Cardiac atrium fibroblast (primary cell): ENCODE data around the gene EXOC8. TPM values are rescaled to one million over a fixed set of nuclear protein-coding genes. Genes with fewer than 3 reads are reported as not detected.

Source experiments
- total RNA-seq: library from RNA; depleted of rRNA; stranded (reverse); fragments of >200 nt; gene quantifications from 2 replicates; pipeline ENCODE4 v1.2.3, GENCODE V29; 2015

EXOC8 gene
- total RNA-seq = 7.0 and 11.0 TPM in 2 replicates

DNA sequence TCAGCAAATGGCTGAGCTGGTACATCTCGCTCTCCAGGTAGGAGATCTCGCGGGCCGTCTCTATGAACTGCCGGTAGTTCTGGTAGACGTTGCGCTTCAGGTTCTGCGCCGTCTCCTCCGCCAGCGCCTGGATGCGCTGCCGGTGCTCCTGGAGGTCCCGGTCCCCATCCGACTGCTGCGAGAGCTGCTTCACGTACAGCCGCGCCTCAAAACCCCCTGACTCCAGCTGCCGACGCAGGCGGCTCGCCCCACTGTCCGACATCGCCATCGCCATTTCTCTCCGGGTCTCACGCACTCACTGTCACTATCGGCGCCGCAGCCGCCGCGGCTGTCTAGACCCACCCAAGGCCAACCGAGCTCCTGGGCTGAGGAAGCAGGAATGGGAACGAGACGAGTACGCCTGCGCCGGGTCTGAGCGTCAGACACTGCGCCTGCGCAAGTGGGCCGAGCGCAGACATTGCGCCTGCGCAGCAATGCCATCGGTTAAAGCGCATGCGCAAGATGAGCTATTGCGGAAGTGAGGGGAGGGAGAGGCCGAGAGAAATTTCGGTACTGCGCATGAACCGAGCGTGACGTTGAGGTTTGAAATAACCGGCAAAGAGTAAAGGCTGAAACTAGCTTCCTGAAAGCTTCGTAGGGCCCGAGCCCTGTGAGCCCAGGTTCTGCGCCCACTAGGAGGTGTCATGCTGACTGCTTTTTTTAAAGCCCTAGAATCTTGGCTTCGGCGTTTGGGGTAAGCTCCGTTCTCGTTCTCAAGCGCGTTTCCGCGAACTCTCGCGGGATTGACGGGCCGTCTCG is at the start of gene EXOC8:
EXOC8 (minus strand) TSS at position 381 of the 798 bp plus-strand sequence; CDS start at position 274, 107 bp downstream.

DNA sequence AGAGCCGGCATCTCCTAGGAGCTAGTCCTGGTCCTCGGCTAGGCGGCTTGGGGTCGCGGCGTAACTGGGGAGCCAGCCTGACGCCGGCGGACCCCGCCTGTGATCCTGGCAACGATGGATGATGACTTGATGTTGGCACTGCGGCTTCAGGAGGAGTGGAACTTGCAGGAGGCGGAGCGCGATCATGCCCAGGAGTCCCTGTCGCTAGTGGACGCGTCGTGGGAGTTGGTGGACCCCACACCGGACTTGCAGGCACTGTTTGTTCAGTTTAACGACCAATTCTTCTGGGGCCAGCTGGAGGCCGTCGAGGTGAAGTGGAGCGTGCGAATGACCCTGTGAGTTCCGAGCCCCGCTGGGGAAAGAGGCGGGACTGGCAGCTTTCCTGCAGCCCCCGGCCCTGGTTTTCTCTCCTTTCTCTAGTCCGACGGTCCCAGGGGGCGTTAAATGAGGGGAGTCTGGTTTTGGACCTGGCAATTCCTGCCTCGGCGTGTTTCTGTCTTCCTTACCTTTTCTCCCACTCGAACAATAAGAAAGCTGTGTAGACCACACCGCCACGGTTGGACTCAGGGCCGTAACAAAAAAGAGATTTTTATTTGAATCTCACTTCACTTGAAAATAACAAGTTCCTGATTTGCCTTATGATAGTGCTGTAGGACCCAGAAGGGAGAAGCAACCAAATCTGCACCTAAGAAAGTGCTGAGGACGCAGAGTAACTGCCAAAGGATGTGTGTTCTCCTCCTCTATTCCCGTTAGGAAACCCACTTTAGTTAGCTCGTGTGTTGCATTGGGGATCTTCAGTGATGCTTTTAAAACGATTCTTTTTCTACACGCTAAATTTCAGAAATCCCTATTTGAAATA is 847 bp upstream of the EXOC8 start, which contains the start of gene SPRTN:
SPRTN (plus strand) TSS at position 24 of the 859 bp plus-strand sequence; CDS start at position 115, 91 bp downstream.

Other genes starting within 250 kb of the EXOC8 start
- not detected in 2 replicates for gene TRIM67, start 175.8 kb downstream of the EXOC8 start, total RNA-seq
- 31.3 and 33.0 TPM in 2 replicates for gene GNPAT, start 96.6 kb downstream of the EXOC8 start, total RNA-seq
- gene SPRTN, start 441 bp upstream of the EXOC8 start, total RNA-seq = 8.9 and 24.0 TPM in 2 replicates
- gene EGLN1, start 84.4 kb upstream of the EXOC8 start, total RNA-seq = 41.2 and 52.0 TPM in 2 replicates
- 24.6 and 31.8 TPM in 2 replicates for gene TSNAX, start 190.8 kb upstream of the EXOC8 start, total RNA-seq